ENCODE results near the gene GAD1.

The GAD1 gene

DNA sequence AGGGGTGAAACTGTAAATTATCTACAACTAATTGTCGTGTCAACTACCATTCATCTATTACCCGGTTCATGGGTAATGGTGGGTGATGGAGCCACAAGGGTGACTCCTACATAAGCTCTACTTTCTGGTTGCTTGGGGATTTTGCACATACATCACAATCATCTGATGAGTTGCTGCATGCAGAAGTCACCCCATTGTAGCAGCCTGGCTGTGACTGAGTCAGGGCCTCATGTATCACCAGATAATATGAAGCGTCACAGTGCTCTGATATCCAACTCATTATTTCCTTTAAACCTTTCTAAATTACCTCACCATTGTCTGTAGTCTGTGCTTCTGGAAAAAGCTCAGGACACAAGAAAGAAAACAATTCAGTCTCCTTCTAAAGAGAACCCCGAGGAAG, 79.9 kb downstream of the GAD1 start:
- no peak overlapping the region for H3K9ac ChIP-seq (ENCODE audit: low read depth, low read length, poor library complexity, severe bottlenecking)
- H3K4me2 ChIP-seq (ENCODE audit: low read depth, low read length, poor library complexity, severe bottlenecking) = no peak overlapping the region
- no peak overlapping the region for H2AFZ ChIP-seq (ENCODE audit: low read length)
- TF ChIP-seq, protein P1, sequence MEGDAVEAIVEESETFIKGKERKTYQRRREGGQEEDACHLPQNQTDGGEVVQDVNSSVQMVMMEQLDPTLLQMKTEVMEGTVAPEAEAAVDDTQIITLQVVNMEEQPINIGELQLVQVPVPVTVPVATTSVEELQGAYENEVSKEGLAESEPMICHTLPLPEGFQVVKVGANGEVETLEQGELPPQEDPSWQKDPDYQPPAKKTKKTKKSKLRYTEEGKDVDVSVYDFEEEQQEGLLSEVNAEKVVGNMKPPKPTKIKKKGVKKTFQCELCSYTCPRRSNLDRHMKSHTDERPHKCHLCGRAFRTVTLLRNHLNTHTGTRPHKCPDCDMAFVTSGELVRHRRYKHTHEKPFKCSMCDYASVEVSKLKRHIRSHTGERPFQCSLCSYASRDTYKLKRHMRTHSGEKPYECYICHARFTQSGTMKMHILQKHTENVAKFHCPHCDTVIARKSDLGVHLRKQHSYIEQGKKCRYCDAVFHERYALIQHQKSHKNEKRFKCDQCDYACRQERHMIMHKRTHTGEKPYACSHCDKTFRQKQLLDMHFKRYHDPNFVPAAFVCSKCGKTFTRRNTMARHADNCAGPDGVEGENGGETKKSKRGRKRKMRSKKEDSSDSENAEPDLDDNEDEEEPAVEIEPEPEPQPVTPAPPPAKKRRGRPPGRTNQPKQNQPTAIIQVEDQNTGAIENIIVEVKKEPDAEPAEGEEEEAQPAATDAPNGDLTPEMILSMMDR (conservative IDR thresholded peaks at IDR 0.05; ENCODE audit: low read length) = no peak
- TF ChIP-seq EZH2phosphoT487 (IDR thresholded peaks at IDR 0.05; ENCODE audit: borderline replicate concordance) = no peak
- no peak overlapping the region for H3K4me3 ChIP-seq (ENCODE audit: low read length, poor library complexity, severe bottlenecking)
- H3K27me3 ChIP-seq (ENCODE audit: insufficient read depth, low read length, poor library complexity, severe bottlenecking) = no peaks in the 10 kb centered on the region
- no peaks in the 10 kb centered on the region for H3K36me3 ChIP-seq (ENCODE audit: insufficient read depth, low read length)
- no peaks in the 10 kb centered on the region for H3K9me3 ChIP-seq (ENCODE audit: insufficient read depth, low read depth, low read length)
- no peaks in the 10 kb centered on the region for H3K79me2 ChIP-seq (ENCODE audit: insufficient read depth, low read length)
- no peaks in the 10 kb centered on the region for H3F3A ChIP-seq (ENCODE audit: low read depth)
- no peaks in the 10 kb centered on the region for H4K20me1 ChIP-seq (ENCODE audit: insufficient read depth, low read length, poor library complexity, severe bottlenecking)
- H3K4me1 ChIP-seq (ENCODE audit: insufficient read depth, low read length, poor library complexity, severe bottlenecking) = no peaks in the 10 kb centered on the region
- no peaks in the 10 kb centered on the region for H3K9me2 ChIP-seq (replicated peaks; ENCODE audit: low read depth, low read length)

- no peaks in the 10 kb centered on the region for H3K79me2 ChIP-seq (ENCODE audit: insufficient read depth, low read length)
- no peak overlapping the region for H3K9ac ChIP-seq (ENCODE audit: low read depth, low read length, poor library complexity, severe bottlenecking)
- no peaks in the 10 kb centered on the region for H3K9me2 ChIP-seq (replicated peaks; ENCODE audit: low read depth, low read length)
- H3F3A ChIP-seq (ENCODE audit: low read depth) = no peaks in the 10 kb centered on the region
- H3K4me3 ChIP-seq (ENCODE audit: low read length, poor library complexity, severe bottlenecking) = no peak overlapping the region
- TF ChIP-seq EZH2phosphoT487 (IDR thresholded peaks at IDR 0.05; ENCODE audit: borderline replicate concordance) = no peak
- TF ChIP-seq, protein P1 (conservative IDR thresholded peaks at IDR 0.05; ENCODE audit: low read length) = no peak
- H3K9me3 ChIP-seq (ENCODE audit: insufficient read depth, low read depth, low read length) = no peaks in the 10 kb centered on the region
- no peaks in the 10 kb centered on the region for H4K20me1 ChIP-seq (ENCODE audit: insufficient read depth, low read length, poor library complexity, severe bottlenecking)
- no peaks in the 10 kb centered on the region for H3K27me3 ChIP-seq (ENCODE audit: insufficient read depth, low read length, poor library complexity, severe bottlenecking)
- H3K36me3 ChIP-seq (ENCODE audit: insufficient read depth, low read length) = no peaks in the 10 kb centered on the region
- H3K4me2 ChIP-seq (ENCODE audit: low read depth, low read length, poor library complexity, severe bottlenecking) = no peak overlapping the region
- no peak overlapping the region for H2AFZ ChIP-seq (ENCODE audit: low read length)
- no peaks in the 10 kb centered on the region for H3K4me1 ChIP-seq (ENCODE audit: insufficient read depth, low read length, poor library complexity, severe bottlenecking)
Measured at GRCh38 chr2:170897108-170897507, 80.4 kb downstream of the GAD1 start.

- no peaks in the 10 kb centered on the region for H4K20me1 ChIP-seq (ENCODE audit: insufficient read depth, low read length, poor library complexity, severe bottlenecking)
- H3F3A ChIP-seq (ENCODE audit: low read depth) = no peaks in the 10 kb centered on the region
- no peak overlapping the region for H3K4me3 ChIP-seq (ENCODE audit: low read length, poor library complexity, severe bottlenecking)
- H3K4me1 ChIP-seq (ENCODE audit: insufficient read depth, low read length, poor library complexity, severe bottlenecking) = no peaks in the 10 kb centered on the region
- peaks cover 4% of the 10 kb centered on the region; the same call in 1 of the 2 replicates for H3K9me3 ChIP-seq (ENCODE audit: insufficient read depth, low read depth, low read length)
- no peak overlapping the region for H3K4me2 ChIP-seq (ENCODE audit: low read depth, low read length, poor library complexity, severe bottlenecking)
- H3K36me3 ChIP-seq (ENCODE audit: insufficient read depth, low read length) = no peaks in the 10 kb centered on the region
- no peaks in the 10 kb centered on the region for H3K27me3 ChIP-seq (ENCODE audit: insufficient read depth, low read length, poor library complexity, severe bottlenecking)
- H3K9ac ChIP-seq (ENCODE audit: low read depth, low read length, poor library complexity, severe bottlenecking) = no peak overlapping the region
- H2AFZ ChIP-seq (ENCODE audit: low read length) = no peak overlapping the region
- TF ChIP-seq, protein P1 (conservative IDR thresholded peaks at IDR 0.05; ENCODE audit: low read length) = no peak
- no peak for TF ChIP-seq EZH2phosphoT487 (IDR thresholded peaks at IDR 0.05; ENCODE audit: borderline replicate concordance)
- H3K9me2 ChIP-seq (replicated peaks; ENCODE audit: low read depth, low read length) = no peaks in the 10 kb centered on the region
- H3K79me2 ChIP-seq (ENCODE audit: insufficient read depth, low read length) = no peaks in the 10 kb centered on the region
Measured at GRCh38 chr2:170905864-170906263, 89.2 kb downstream of the GAD1 start.
